22Rv1 (cell line): ENCODE results near the gene VAT1.

Experiments used
- ZFX ChIP-seq: fragments of 450-650 bp; IDR thresholded peaks from 2 replicates; pipeline ENCODE4 v1.6.1; 2017; ENCODE audit warnings: antibody characterized with exemption, borderline replicate concordance
- TF ChIP-seq, protein P1 (sequence below): fragments of 450-650 bp; IDR thresholded peaks from 2 replicates; pipeline ENCODE4 v1.5.1; 2017; ENCODE audit warnings: mild to moderate bottlenecking

DNA sequence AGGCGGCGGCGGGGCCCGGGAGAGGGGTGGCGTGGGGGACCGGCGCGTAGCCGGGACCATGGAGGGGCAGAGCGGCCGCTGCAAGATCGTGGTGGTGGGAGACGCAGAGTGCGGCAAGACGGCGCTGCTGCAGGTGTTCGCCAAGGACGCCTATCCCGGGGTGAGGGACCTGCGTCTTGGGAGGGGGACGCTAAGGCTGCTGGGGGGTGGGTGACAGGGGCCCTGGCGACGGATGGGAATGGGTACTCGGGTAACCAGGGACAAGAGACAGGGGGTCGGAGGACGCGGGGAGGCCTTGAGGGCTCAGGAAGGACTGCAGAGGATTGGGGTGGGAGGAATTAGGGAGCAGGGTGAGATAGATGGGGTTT, 3.1 kb upstream of the VAT1 start:
- TF ChIP-seq, protein P1, sequence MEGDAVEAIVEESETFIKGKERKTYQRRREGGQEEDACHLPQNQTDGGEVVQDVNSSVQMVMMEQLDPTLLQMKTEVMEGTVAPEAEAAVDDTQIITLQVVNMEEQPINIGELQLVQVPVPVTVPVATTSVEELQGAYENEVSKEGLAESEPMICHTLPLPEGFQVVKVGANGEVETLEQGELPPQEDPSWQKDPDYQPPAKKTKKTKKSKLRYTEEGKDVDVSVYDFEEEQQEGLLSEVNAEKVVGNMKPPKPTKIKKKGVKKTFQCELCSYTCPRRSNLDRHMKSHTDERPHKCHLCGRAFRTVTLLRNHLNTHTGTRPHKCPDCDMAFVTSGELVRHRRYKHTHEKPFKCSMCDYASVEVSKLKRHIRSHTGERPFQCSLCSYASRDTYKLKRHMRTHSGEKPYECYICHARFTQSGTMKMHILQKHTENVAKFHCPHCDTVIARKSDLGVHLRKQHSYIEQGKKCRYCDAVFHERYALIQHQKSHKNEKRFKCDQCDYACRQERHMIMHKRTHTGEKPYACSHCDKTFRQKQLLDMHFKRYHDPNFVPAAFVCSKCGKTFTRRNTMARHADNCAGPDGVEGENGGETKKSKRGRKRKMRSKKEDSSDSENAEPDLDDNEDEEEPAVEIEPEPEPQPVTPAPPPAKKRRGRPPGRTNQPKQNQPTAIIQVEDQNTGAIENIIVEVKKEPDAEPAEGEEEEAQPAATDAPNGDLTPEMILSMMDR: no peak
- no peak for TF ChIP-seq ZFX
